Measurements from ENCODE around the gene KRTAP16-1. TPM values are rescaled to one million over a fixed set of nuclear protein-coding genes. Genes with fewer than 3 reads are reported as not detected.

Gene KRTAP16-1
- total and polyA plus RNA-seq, 2 donors (not counting 1 experiment from before 2014, with no cell fraction given) = 0.16 TPM; not detected in 1

GRCh38 chr17:41315814-41316445 is 6.8 kb upstream of the KRTAP16-1 start:
- H3K36me3 ChIP-seq (replicated peaks in 1 of 2; ENCODE audit: control extremely low read depth in 1 of 2, control insufficient read depth in 1 of 2, extremely low read depth in 1 of 2, insufficient read depth in 2 of 2, low read length in 1 of 2) = no peaks in the 10 kb centered on the region
- H3K9ac ChIP-seq (ENCODE audit: low read length) = no peak overlapping the region
- DNase-seq (no peak), ATAC-seq (ENCODE audit: low read depth) (no peak)
- Mint-ChIP-seq H3K4me3 (no peak overlapping the region), H3K27ac (no peak overlapping the region), H3K4me1 (no peaks in the 10 kb centered on the region), H3K27me3 (peaks cover 16% of the 10 kb centered on the region), H3K9me3 (ENCODE audit: insufficient read depth) (peaks cover 6% of the 10 kb centered on the region)
- no peak overlapping the region for H3K4me3 ChIP-seq (ENCODE audit: control extremely low read depth in 1 of 5, extremely low read depth in 1 of 5, insufficient read depth in 1 of 5, low read depth in 2 of 5, low read length in 4 of 5)
- H3K79me2 ChIP-seq (ENCODE audit: control insufficient read depth, insufficient read depth, low read length) = no peaks in the 10 kb centered on the region
- peaks cover 0 to 3% (median 1%) of the 10 kb centered on the region in 4 experiments for H3K27me3 ChIP-seq (replicated peaks in 1 of 4; ENCODE audit: control extremely low read depth in 1 of 4, control insufficient read depth in 3 of 4, insufficient read depth in 4 of 4, low read length in 3 of 4)
- H3K4me1 ChIP-seq (ENCODE audit: control insufficient read depth in 2 of 2, insufficient read depth in 2 of 2, low read length in 2 of 2) = no peaks in the 10 kb centered on the region
- H3K4me2 ChIP-seq (replicated peaks; ENCODE audit: low read depth, low read length, poor library complexity, severe bottlenecking) = no peak overlapping the region
- H3K27ac ChIP-seq (ENCODE audit: low read length in 2 of 2) = no peak overlapping the region
- H3K9me3 ChIP-seq (ENCODE audit: control extremely low read depth in 1 of 3, control insufficient read depth in 2 of 3, insufficient read depth in 1 of 3, low read length in 2 of 3) = peaks cover 3 to 10% (median 3%) of the 10 kb centered on the region in 3 donors
- intact Hi-C loops (cut with micrococcal nuclease) = no loop called here
- POLR2A ChIA-PET = no interaction called here
- CTCF ChIA-PET = no interaction called here
- TF ChIP-seq EZH2 (IDR thresholded peaks at IDR 0.05; ENCODE audit: borderline replicate concordance, insufficient read depth, low read depth, low read length, poor library complexity, severe bottlenecking) = no peak
- TF ChIP-seq, protein P1, sequence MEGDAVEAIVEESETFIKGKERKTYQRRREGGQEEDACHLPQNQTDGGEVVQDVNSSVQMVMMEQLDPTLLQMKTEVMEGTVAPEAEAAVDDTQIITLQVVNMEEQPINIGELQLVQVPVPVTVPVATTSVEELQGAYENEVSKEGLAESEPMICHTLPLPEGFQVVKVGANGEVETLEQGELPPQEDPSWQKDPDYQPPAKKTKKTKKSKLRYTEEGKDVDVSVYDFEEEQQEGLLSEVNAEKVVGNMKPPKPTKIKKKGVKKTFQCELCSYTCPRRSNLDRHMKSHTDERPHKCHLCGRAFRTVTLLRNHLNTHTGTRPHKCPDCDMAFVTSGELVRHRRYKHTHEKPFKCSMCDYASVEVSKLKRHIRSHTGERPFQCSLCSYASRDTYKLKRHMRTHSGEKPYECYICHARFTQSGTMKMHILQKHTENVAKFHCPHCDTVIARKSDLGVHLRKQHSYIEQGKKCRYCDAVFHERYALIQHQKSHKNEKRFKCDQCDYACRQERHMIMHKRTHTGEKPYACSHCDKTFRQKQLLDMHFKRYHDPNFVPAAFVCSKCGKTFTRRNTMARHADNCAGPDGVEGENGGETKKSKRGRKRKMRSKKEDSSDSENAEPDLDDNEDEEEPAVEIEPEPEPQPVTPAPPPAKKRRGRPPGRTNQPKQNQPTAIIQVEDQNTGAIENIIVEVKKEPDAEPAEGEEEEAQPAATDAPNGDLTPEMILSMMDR (IDR thresholded peaks at IDR 0.05) = no peak
- no peak overlapping the region for H2AFZ ChIP-seq (ENCODE audit: insufficient read depth, low read depth, low read length, poor library complexity, severe bottlenecking)
- no peaks in the 10 kb centered on the region for H4K20me1 ChIP-seq (ENCODE audit: control insufficient read depth, insufficient read depth, low read length, poor library complexity, severe bottlenecking)
- 98% methylated on average over 10 of the region's 17 CpGs for WGBS (ENCODE audit: insufficient coverage)

DNA sequence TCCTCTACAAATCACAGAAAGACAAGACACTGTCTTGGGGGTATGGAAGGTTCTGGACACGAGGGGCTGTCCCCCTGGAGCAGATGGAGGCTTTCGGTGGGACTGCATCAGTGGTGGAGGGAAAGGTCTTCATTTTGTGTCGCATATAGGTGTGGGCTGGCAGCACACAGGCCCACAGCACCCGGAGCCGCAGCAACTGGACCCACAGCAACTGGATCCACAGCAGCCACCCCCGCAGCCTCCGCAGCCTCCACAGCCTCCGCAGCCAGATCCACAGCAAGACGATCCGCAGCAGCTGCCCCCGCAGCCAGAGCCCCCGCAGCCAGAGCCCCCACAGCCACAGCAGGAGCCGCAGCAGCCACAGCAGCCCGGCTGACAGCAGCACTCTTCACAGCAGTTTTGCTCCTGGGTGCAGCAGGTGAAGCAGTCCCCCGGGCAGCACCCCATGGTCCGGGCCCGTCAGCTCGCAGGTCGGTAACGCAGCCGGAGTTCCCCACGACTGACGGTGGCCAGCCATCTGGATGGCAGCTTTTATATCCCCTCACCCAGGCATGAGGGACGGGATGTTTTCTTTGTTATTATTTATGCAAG is 6.2 kb upstream of the KRTAP16-1 start, which contains the start of gene KRTAP17-1:
Gene KRTAP17-1, minus strand, starts transcription at position 507 of the 591 bp plus-strand sequence. Its CDS starts 60 bp downstream, at position 447.
- no peak within 1 kb of the TSS for H3K27ac Mint-ChIP-seq
- no peak for DNase-seq
- H3K4me1 Mint-ChIP-seq = peaks cover 3% of the 10 kb centered on the region
- intact Hi-C loops (cut with micrococcal nuclease) = no loop called here
- WGBS (ENCODE audit: insufficient coverage) = 93% methylated on average over 16 of the region's 24 CpGs
- Histone ChIP-seq H3K9me3 (ENCODE audit: control extremely low read depth in 1 of 3, control insufficient read depth in 2 of 3, insufficient read depth in 1 of 3, low read length in 2 of 3) (peaks cover 0 to 8% (median 2%) of the 10 kb centered on the region in 3 donors), H4K20me1 (ENCODE audit: control insufficient read depth, insufficient read depth, low read length, poor library complexity, severe bottlenecking) (no peaks in the 10 kb centered on the region), H3K4me1 (ENCODE audit: control insufficient read depth in 2 of 2, insufficient read depth in 2 of 2, low read length in 2 of 2) (no peaks in the 10 kb centered on the region), H3K79me2 (ENCODE audit: control insufficient read depth, insufficient read depth, low read length) (no peaks in the 10 kb centered on the region), H3K36me3 (replicated peaks in 1 of 2; ENCODE audit: control extremely low read depth in 1 of 2, control insufficient read depth in 1 of 2, extremely low read depth in 1 of 2, insufficient read depth in 2 of 2, low read length in 1 of 2) (no peaks in the 10 kb centered on the region), H2AFZ (ENCODE audit: insufficient read depth, low read depth, low read length, poor library complexity, severe bottlenecking) (no peak within 1 kb of the TSS), H3K4me3 (ENCODE audit: control extremely low read depth in 1 of 5, extremely low read depth in 1 of 5, insufficient read depth in 1 of 5, low read depth in 2 of 5, low read length in 4 of 5) (no peak within 1 kb of the TSS), H3K9ac (ENCODE audit: low read length) (no peak within 1 kb of the TSS), H3K27me3 (replicated peaks in 1 of 4; ENCODE audit: control extremely low read depth in 1 of 4, control insufficient read depth in 3 of 4, insufficient read depth in 4 of 4, low read length in 3 of 4) (peaks cover 0 to 3% (median 1%) of the 10 kb centered on the region in 4 experiments), H3K4me2 (replicated peaks; ENCODE audit: low read depth, low read length, poor library complexity, severe bottlenecking) (no peak within 1 kb of the TSS), H3K27ac (ENCODE audit: low read length in 2 of 2) (no peak within 1 kb of the TSS)
- H3K4me3 Mint-ChIP-seq = no peak within 1 kb of the TSS
- TF ChIP-seq, protein P1 (IDR thresholded peaks at IDR 0.05) = no peak
- TF ChIP-seq EZH2 (IDR thresholded peaks at IDR 0.05; ENCODE audit: borderline replicate concordance, insufficient read depth, low read depth, low read length, poor library complexity, severe bottlenecking) = no peak
- ChIA-PET POLR2A (no interaction called here), CTCF (no interaction called here)
- peaks cover 16% of the 10 kb centered on the region for H3K27me3 Mint-ChIP-seq
- peaks cover 6% of the 10 kb centered on the region for H3K9me3 Mint-ChIP-seq (ENCODE audit: insufficient read depth)
- ATAC-seq (ENCODE audit: low read depth) = no peak

Data from B cell (primary cell).